A549 (cell line): ENCODE results near the gene MEF2C. TPM values are rescaled to one million over a fixed set of nuclear protein-coding genes. Genes with fewer than 3 reads are reported as not detected.

Source experiments
- ATAC-seq, 2 experiments: fragments of 200-7000 bp in 1 of 2; fragments of >200 bp in 1 of 2; cut with Nextera tagmentation in 1 of 2; cut with Tn5 transposase in 1 of 2; 3 replicates each; pipeline versions ENCODE4 v1.8.0 to v1.9.1; 2018 to 2020; ENCODE audit warnings: mild to moderate bottlenecking in 1 of 2, moderate library complexity in 1 of 2
- CTCF ChIA-PET: fragments of 300-600 bp; sonication (Branson Sonifier 250); formaldehyde crosslinking; extraction: SDS; loops from one replicate; lab custom pipeline; 2021; ENCODE audit warnings: antibody characterized with exemption, inconsistent platforms; lab: Yijun Ruan, JAX
- POLR2A ChIA-PET: fragments of 350-600 bp; formaldehyde crosslinking; extraction: SDS; loops from one replicate; lab custom pipeline; 2021; ENCODE audit warnings: antibody characterized with exemption, inconsistent platforms; lab: Yijun Ruan, JAX
- DNase-seq, 2 experiments: peaks; one replicate each; pipeline versions ENCODE4 v3.0.0 to v3.0.0-alpha.2; 2011 to 2016; ENCODE audit warnings: low read depth in 1 of 2, low spot score in 1 of 2
- FAIRE-seq: peaks from 2 replicates; lab custom pipeline; 2011; peaks lifted over from hg19 to GRCh38; lab: Jason Lieb, UNC
- H3K27ac ChIP-seq, 2 experiments: fragments of >200 bp; sonication (Bioruptor Twin); formaldehyde crosslinking; 3 replicates each; pipeline ENCODE4 v1.5.1; 2016 to 2017
- H3K4me1 ChIP-seq: fragments of >200 bp; sonication (Bioruptor Twin); formaldehyde crosslinking; 3 replicates; pipeline ENCODE4 v1.6.1; 2016
- H3K4me2 ChIP-seq: fragments of >200 bp; sonication (Bioruptor Twin); formaldehyde crosslinking; 3 replicates; pipeline ENCODE4 v1.6.1; 2016
- H3K4me3 ChIP-seq: fragments of >200 bp; sonication (Bioruptor Twin); formaldehyde crosslinking; 3 replicates; pipeline ENCODE4 v1.5.1; 2016
- H3K9me3 ChIP-seq: fragments of >200 bp; sonication (Bioruptor Twin); formaldehyde crosslinking; 3 replicates; pipeline ENCODE4 v1.6.1; 2016
- BCL3 ChIP-seq: fragments of >200 bp; sonication (Bioruptor Twin); formaldehyde crosslinking; IDR thresholded peaks from 3 replicates; pipeline ENCODE4 v1.6.1; 2016
- CBX2 ChIP-seq: fragments of 200-600 bp; sonication (generic); IDR thresholded peaks from 2 replicates; pipeline ENCODE4 v1.6.1; 2016; ENCODE audit warnings: low read depth, mild to moderate bottlenecking, borderline replicate concordance
- CEBPB ChIP-seq, 2 experiments: fragments of >200 bp in 1 of 2; sonication (Bioruptor Twin) in 1 of 2; formaldehyde crosslinking in 1 of 2; IDR thresholded peaks; 2 replicates each; pipeline ENCODE4 v1.6.1; 2012 to 2016
- CHD2 ChIP-seq: fragments of 150-350 bp; IDR thresholded peaks from 2 replicates; pipeline ENCODE4 v1.6.1; 2014; ENCODE audit warnings: low read length; ENCODE audit not compliant: partially characterized antibody
- EHMT2 ChIP-seq: fragments of 200-600 bp; sonication (generic); IDR thresholded peaks from 2 replicates; pipeline ENCODE4 v1.6.1; 2016; ENCODE audit warnings: antibody characterized with exemption, low read depth, mild to moderate bottlenecking, moderate library complexity
- ELK1 ChIP-seq: fragments of 150-350 bp; IDR thresholded peaks from 2 replicates; pipeline ENCODE4 v1.6.1; 2014; ENCODE audit warnings: low read depth, mild to moderate bottlenecking, low read length
- FOSB ChIP-seq: fragments of 250-450 bp; sonication (Bioruptor Pico); IDR thresholded peaks from 2 replicates; pipeline ENCODE4 v1.5.0; 2020; ENCODE audit warnings: mild to moderate bottlenecking, moderate library complexity
- FOXS1 ChIP-seq: fragments of 250-450 bp; sonication (Bioruptor Pico); IDR thresholded peaks from 2 replicates; pipeline ENCODE4 v1.5.0; 2020; ENCODE audit warnings: mild to moderate bottlenecking, moderate library complexity
- GATA3 ChIP-seq: IDR thresholded peaks from 2 replicates; pipeline ENCODE4 v1.6.1; 2012; ENCODE audit warnings: borderline replicate concordance
- HOXA7 ChIP-seq: fragments of 250-450 bp; sonication (Bioruptor Pico); IDR thresholded peaks from 2 replicates; pipeline ENCODE4 v1.5.0; 2020; ENCODE audit warnings: mild to moderate bottlenecking, moderate library complexity
- HOXB13 ChIP-seq: fragments of 250-450 bp; sonication (Bioruptor Pico); IDR thresholded peaks from 2 replicates; pipeline ENCODE4 v1.5.0; 2020; ENCODE audit warnings: low read depth, mild to moderate bottlenecking, moderate library complexity
- HOXB5 ChIP-seq: fragments of 250-450 bp; sonication (Bioruptor Pico); IDR thresholded peaks from 2 replicates; pipeline ENCODE4 v1.5.0; 2020; ENCODE audit warnings: mild to moderate bottlenecking, moderate library complexity
- KDM5A ChIP-seq: fragments of 200-600 bp; sonication (generic); IDR thresholded peaks from 2 replicates; pipeline ENCODE4 v1.6.1; 2016; ENCODE audit warnings: antibody characterized with exemption, mild to moderate bottlenecking
- NFE2L2 ChIP-seq: fragments of 150-350 bp; conservative IDR thresholded peaks from 2 replicates; pipeline ENCODE4 v1.6.1; 2014; ENCODE audit warnings: low read length
- NPAS2 ChIP-seq: fragments of 250-450 bp; sonication (Bioruptor Pico); IDR thresholded peaks from 2 replicates; pipeline ENCODE4 v1.8.0; 2022; ENCODE audit warnings: mild to moderate bottlenecking, moderate library complexity, borderline replicate concordance
- RAD21 ChIP-seq, 2 experiments: fragments of >200 bp in 1 of 2; sonication (Bioruptor Twin) in 1 of 2; formaldehyde crosslinking in 1 of 2; IDR thresholded peaks in 1 of 2; conservative IDR thresholded peaks in 1 of 2; 2 replicates in 1 of 2; 3 replicates in 1 of 2; pipeline ENCODE4 v1.6.1; 2012 to 2018; ENCODE audit warnings: inconsistent platforms in 1 of 2
- SMC3 ChIP-seq: fragments of >200 bp; sonication (Bioruptor Twin); formaldehyde crosslinking; IDR thresholded peaks from 3 replicates; pipeline ENCODE4 v1.6.1; 2018; ENCODE audit warnings: inconsistent platforms
- SREBF2 ChIP-seq: fragments of 450-650 bp; IDR thresholded peaks from 2 replicates; pipeline ENCODE4 v1.6.1; 2014; ENCODE audit warnings: mild to moderate bottlenecking, moderate library complexity
- ZFP36 ChIP-seq: fragments of 450-650 bp; IDR thresholded peaks from 2 replicates; pipeline ENCODE4 v1.6.1; 2014; ENCODE audit warnings: borderline replicate concordance; ENCODE audit not compliant: partially characterized antibody
- ZNF302 ChIP-seq: fragments of 250-450 bp; sonication (Bioruptor Pico); IDR thresholded peaks from 2 replicates; pipeline ENCODE4 v1.9.0; 2021; ENCODE audit warnings: inconsistent platforms, mild to moderate bottlenecking, moderate library complexity
- WGBS: methylation state at CpG from one replicate; pipeline ENCODE4 v1.1.6; 2017; ENCODE audit errors: missing lambda C conversion rate; 5-methylcytosine and 5-hydroxymethylcytosine counted together
- polyA plus RNA-seq, 4 experiments: library from polyadenylated mRNA; depleted of rRNA in 3 of 4; stranded (reverse); fragments of >200 nt; fragmentation: RNase III in 1 of 4; extraction: RNeasy Plus Mini Kit Qiagen cat#74134 plus additional on column Dnase treatment in 1 of 4; gene quantifications; 2 replicates in 3 of 4; 3 replicates in 1 of 4; pipeline ENCODE4 v1.2.3, GENCODE V29; 2011 to 2017
- TF ChIP-seq, protein P1 (sequence below): fragments of >200 bp; sonication (Bioruptor Twin); formaldehyde crosslinking; IDR thresholded peaks from 3 replicates; pipeline ENCODE4 v1.5.1; 2016

Gene MEF2C
- polyA plus RNA-seq, 2 of the 4 experiments (the other 2 are of a cell fraction): 0.03 to 0.06 TPM

DNA sequence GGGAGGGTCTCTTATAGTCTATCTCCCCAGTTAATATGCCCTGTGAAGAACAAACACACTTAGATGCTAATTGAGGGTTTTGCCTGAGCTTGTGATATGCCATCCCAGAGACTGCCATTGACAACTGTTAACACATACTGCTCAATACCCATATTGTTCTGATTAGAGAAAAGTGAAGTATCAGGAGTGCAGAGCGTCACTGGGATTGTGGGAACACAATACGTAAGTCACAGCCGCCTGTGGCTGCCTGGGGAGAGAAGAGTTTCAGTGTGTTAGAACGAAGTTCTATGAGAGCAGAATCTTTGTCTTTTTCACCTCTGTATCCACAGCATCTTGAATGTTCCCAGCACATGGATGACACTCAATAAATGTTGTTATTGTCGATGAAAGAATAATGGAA, 110.2 kb downstream of the MEF2C start:
- no peak overlapping the region for H3K4me3 ChIP-seq
- CTCF ChIA-PET: interaction anchor here (1.0 kb wide), 1 partner anchor 11 kb away, joined by 3 read pairs; no protein-coding TSS in a partner anchor
- TF ChIP-seq CBX2 (no peak), EHMT2 (no peak), ELK1 (no peak), CEBPB (IDR thresholded peaks at IDR 0.05) (no peak), CHD2 (no peak), FOXS1 (CRISPR knock-in tag) (no peak), ZNF302 (CRISPR knock-in tag) (no peak), SMC3 (no peak), NFE2L2 (no peak), SREBF2 (no peak), BCL3 (no peak), FOSB (no peak), HOXA7 (no peak), ZFP36 (no peak), RAD21 (conservative IDR thresholded peaks at IDR 0.05 in 1 of 2, IDR thresholded peaks at IDR 0.05 in 1 of 2) (no peak), HOXB13 (CRISPR knock-in tag) (no peak)
- TF ChIP-seq, protein P1, sequence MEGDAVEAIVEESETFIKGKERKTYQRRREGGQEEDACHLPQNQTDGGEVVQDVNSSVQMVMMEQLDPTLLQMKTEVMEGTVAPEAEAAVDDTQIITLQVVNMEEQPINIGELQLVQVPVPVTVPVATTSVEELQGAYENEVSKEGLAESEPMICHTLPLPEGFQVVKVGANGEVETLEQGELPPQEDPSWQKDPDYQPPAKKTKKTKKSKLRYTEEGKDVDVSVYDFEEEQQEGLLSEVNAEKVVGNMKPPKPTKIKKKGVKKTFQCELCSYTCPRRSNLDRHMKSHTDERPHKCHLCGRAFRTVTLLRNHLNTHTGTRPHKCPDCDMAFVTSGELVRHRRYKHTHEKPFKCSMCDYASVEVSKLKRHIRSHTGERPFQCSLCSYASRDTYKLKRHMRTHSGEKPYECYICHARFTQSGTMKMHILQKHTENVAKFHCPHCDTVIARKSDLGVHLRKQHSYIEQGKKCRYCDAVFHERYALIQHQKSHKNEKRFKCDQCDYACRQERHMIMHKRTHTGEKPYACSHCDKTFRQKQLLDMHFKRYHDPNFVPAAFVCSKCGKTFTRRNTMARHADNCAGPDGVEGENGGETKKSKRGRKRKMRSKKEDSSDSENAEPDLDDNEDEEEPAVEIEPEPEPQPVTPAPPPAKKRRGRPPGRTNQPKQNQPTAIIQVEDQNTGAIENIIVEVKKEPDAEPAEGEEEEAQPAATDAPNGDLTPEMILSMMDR: no peak
- TF ChIP-seq, all 56 proteins: peak for 0
- WGBS: 58% methylated on average over 5 of the region's 5 CpGs
- POLR2A ChIA-PET: no interaction called here
- Histone ChIP-seq H3K9me3 (no peaks in the 10 kb centered on the region), H3K27ac (no peak overlapping the region), H3K4me1 (no peaks in the 10 kb centered on the region), H3K4me2 (no peak overlapping the region)
- ATAC-seq (no peak), DNase-seq (no peak), FAIRE-seq (no peak)

DNA sequence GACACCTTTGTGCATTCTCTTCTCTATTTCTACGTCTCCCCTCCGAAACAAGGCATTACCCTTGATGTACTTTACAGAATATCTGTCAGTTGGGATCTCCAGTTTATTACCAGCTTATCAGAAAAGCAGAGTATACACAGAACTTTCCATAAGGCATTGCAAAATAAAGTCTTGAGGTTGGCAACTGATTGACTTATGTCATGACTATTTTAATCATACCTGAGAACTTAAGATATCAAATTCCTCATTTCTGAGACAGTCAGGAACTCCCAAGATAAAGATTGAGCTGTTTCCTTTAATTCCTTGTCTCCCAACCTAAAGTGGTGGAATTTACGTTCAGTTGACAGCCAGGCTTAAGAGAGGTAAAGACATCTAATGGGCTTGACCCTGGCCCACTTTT, 110.9 kb downstream of the MEF2C start:
- Histone ChIP-seq H3K4me1 (no peaks in the 10 kb centered on the region), H3K27ac (no peak overlapping the region)
- FAIRE-seq (no peak), ATAC-seq (no peak)
- POLR2A ChIA-PET: no interaction called here
- CTCF ChIA-PET: interaction anchor here (1.0 kb wide), 1 partner anchor 10 kb away, joined by 3 read pairs; no protein-coding TSS in a partner anchor
- TF ChIP-seq ELK1 (no peak), EHMT2 (no peak), GATA3 (no peak), KDM5A (no peak), NPAS2 (CRISPR knock-in tag) (no peak), HOXB5 (CRISPR knock-in tag) (no peak), CHD2 (no peak)
- TF ChIP-seq, all 56 proteins: peak for 0
- no peak for DNase-seq
- H3K9me3 ChIP-seq: no peaks in the 10 kb centered on the region
- H3K4me2 ChIP-seq: no peak overlapping the region
- no peak overlapping the region for H3K4me3 ChIP-seq
- WGBS: 21% methylated on average over 3 of the region's 3 CpGs
